OCI-LY1 (cell line): Measurements from ENCODE around the gene ZBTB7C.

Experiments used
- CTCF ChIP-seq: fragments of 200-600 bp; sonication (generic), shearing (Covaris generic); IDR thresholded peaks from 2 replicates; pipeline ENCODE4 v1.5.1; 2017; ENCODE audit warnings: mild to moderate bottlenecking, antibody characterized with exemption, low read length, moderate library complexity, mixed read lengths
- EZH2 ChIP-seq: fragments of 200-600 bp; sonication (generic), shearing (Covaris generic); IDR thresholded peaks from 2 replicates; pipeline ENCODE4 v1.8.0; 2017; ENCODE audit warnings: borderline replicate concordance, mixed run types, mild to moderate bottlenecking, antibody characterized with exemption, low read length, moderate library complexity, mixed read lengths

- TF ChIP-seq EZH2 (no peak), CTCF (no peak)
These were observed 299.2 kb downstream of the ZBTB7C start for GRCh38 chr18:48109961-48110493.
